ENCODE measurements around the gene KCNN3. TPM values are rescaled to one million over a fixed set of nuclear protein-coding genes. Genes with fewer than 3 reads are reported as not detected.

Gene KCNN3
- total RNA-seq, 1 experiment from 2014 or later: 1.3 TPM

DNA sequence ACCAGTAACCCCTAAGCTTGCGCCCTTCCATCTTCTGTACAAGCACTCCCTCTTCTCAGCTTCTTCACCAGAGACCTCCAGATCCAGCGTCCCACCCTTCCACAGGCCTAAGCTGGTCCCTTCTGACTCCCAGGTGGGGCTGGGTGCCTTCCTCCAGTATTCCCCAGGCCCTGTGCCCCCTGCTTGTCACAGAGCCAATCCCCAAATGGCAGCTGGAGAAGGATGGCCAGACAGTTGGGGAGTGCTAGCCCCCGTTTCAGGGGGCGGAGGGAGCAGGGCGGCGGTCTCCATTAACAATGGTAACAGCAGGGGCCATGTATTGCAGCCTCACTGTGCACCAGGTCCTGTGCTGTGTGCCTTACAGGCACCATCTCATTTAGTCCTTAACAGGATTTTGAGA, 85.7 kb downstream of the KCNN3 start (continued):
- no peak for TF ChIP-seq ZNF121 (CRISPR knock-in tag; IDR thresholded peaks at IDR 0.05)
- no peak for TF ChIP-seq TP53 (CRISPR knock-in tag; IDR thresholded peaks at IDR 0.05)

DNA sequence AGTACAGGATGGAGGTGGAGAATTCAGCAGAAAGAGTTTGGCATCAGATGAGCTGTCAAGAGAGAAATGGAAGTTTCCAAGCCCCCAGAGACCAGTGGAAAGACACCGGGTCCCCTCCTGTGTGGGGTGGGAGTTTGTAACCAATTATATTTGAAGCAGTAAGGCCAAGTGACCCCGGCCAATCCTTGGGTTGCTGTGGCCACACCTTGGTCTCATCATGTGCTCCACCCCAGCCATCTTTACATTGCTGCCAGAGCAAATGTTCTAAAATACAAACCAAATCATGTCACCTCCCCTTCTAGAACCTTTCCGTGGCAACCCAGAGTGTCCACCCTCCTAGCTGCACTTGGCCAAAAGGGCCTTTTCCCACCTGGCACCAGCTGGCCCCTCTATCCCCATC, 86.1 kb downstream of the KCNN3 start:
- ChIA-PET POLR2A (no interaction called here), CTCF (interaction anchor here (0.9 to 1.0 kb wide), 2 partner anchors 39 to 95 kb away, joined by 3 to 7 read pairs; no protein-coding TSS in a partner anchor)
- H3K4me3 Mint-ChIP-seq: no peak overlapping the region
- H3K27me3 Mint-ChIP-seq (ENCODE audit: low read depth): peaks cover under 1% of the 10 kb centered on the region; the same call in 1 of the 2 replicates
- H3K27ac Mint-ChIP-seq: peak overlapping the region; percentile 9; the same call in 1 of the 2 replicates
- no peak for TF ChIP-seq ELF4 (CRISPR knock-in tag; IDR thresholded peaks at IDR 0.05; ENCODE audit: low read depth)
- TF ChIP-seq IRF2 (CRISPR knock-in tag; IDR thresholded peaks at IDR 0.05; ENCODE audit: borderline replicate concordance, low read depth): no peak
- TF ChIP-seq SOX15 (CRISPR knock-in tag; IDR thresholded peaks at IDR 0.05): no peak
- TF ChIP-seq, protein P1, sequence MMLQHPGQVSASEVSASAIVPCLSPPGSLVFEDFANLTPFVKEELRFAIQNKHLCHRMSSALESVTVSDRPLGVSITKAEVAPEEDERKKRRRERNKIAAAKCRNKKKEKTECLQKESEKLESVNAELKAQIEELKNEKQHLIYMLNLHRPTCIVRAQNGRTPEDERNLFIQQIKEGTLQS (CRISPR knock-in tag; conservative IDR thresholded peaks at IDR 0.05): no peak
- TF ChIP-seq NR2C2 (CRISPR knock-in tag; IDR thresholded peaks at IDR 0.05): no peak
- no peak for TF ChIP-seq ZNF396 (CRISPR knock-in tag; IDR thresholded peaks at IDR 0.05; ENCODE audit: borderline replicate concordance)
- TF ChIP-seq, protein P2, sequence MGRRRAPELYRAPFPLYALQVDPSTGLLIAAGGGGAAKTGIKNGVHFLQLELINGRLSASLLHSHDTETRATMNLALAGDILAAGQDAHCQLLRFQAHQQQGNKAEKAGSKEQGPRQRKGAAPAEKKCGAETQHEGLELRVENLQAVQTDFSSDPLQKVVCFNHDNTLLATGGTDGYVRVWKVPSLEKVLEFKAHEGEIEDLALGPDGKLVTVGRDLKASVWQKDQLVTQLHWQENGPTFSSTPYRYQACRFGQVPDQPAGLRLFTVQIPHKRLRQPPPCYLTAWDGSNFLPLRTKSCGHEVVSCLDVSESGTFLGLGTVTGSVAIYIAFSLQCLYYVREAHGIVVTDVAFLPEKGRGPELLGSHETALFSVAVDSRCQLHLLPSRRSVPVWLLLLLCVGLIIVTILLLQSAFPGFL (CRISPR knock-in tag; IDR thresholded peaks at IDR 0.05; ENCODE audit: borderline replicate concordance): no peak
- peaks cover 5% of the 10 kb centered on the region for H3K9me3 Mint-ChIP-seq
- DNase-seq (ENCODE audit: low spot score) (no peak), ATAC-seq (no peak)
- peaks cover 10% of the 10 kb centered on the region for H3K4me1 Mint-ChIP-seq
- H3K36me3 Mint-ChIP-seq: peaks cover 3% of the 10 kb centered on the region

- H3K9me3 Mint-ChIP-seq: peaks cover 9% of the 10 kb centered on the region
- H3K27me3 Mint-ChIP-seq (ENCODE audit: low read depth): peaks cover 3% of the 10 kb centered on the region; the same call in 1 of the 2 replicates
- DNase-seq (ENCODE audit: low spot score): no peak
- POLR2A ChIA-PET: no interaction called here
- H3K36me3 Mint-ChIP-seq: peaks cover 7% of the 10 kb centered on the region
- CTCF ChIA-PET: interaction anchor here (0.9 to 1.0 kb wide), 2 partner anchors 98 to 234 kb away, joined by 4 to 5 read pairs; no protein-coding TSS in a partner anchor
- no peak overlapping the region for H3K4me3 Mint-ChIP-seq
- H3K27ac Mint-ChIP-seq: no peak overlapping the region
- no peak for ATAC-seq
- H3K4me1 Mint-ChIP-seq: peaks cover 9% of the 10 kb centered on the region
- TF ChIP-seq FOXJ3 (CRISPR knock-in tag; IDR thresholded peaks at IDR 0.05; ENCODE audit: borderline replicate concordance): no peak
- no peak for TF ChIP-seq RELA (CRISPR knock-in tag; IDR thresholded peaks at IDR 0.05; ENCODE audit: borderline replicate concordance)
- TF ChIP-seq, protein P3, sequence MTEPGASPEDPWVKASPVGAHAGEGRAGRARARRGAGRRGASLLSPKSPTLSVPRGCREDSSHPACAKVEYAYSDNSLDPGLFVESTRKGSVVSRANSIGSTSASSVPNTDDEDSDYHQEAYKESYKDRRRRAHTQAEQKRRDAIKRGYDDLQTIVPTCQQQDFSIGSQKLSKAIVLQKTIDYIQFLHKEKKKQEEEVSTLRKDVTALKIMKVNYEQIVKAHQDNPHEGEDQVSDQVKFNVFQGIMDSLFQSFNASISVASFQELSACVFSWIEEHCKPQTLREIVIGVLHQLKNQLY (CRISPR knock-in tag; IDR thresholded peaks at IDR 0.05): no peak
- TF ChIP-seq ZNF425 (CRISPR knock-in tag; conservative IDR thresholded peaks at IDR 0.05): no peak
- TF ChIP-seq, protein P4, sequence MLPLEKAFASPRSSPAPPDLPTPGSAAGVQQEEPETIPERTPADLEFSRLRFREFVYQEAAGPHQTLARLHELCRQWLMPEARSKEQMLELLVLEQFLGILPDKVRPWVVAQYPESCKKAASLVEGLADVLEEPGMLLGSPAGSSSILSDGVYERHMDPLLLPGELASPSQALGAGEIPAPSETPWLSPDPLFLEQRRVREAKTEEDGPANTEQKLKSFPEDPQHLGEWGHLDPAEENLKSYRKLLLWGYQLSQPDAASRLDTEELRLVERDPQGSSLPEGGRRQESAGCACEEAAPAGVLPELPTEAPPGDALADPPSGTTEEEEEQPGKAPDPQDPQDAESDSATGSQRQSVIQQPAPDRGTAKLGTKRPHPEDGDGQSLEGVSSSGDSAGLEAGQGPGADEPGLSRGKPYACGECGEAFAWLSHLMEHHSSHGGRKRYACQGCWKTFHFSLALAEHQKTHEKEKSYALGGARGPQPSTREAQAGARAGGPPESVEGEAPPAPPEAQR (CRISPR knock-in tag; IDR thresholded peaks at IDR 0.05): no peak
- TF ChIP-seq ELF4 (CRISPR knock-in tag; IDR thresholded peaks at IDR 0.05; ENCODE audit: low read depth): no peak
- TF ChIP-seq GTF2I (CRISPR knock-in tag; conservative IDR thresholded peaks at IDR 0.05): no peak
- no peak for TF ChIP-seq TCF7 (CRISPR knock-in tag; IDR thresholded peaks at IDR 0.05; ENCODE audit: low read depth)
- no peak for TF ChIP-seq GRHL2 (CRISPR knock-in tag; IDR thresholded peaks at IDR 0.05; ENCODE audit: insufficient replicate concordance, severe bottlenecking)
- TF ChIP-seq HMGA2 (CRISPR knock-in tag; IDR thresholded peaks at IDR 0.05): no peak
- TF ChIP-seq, protein P5, sequence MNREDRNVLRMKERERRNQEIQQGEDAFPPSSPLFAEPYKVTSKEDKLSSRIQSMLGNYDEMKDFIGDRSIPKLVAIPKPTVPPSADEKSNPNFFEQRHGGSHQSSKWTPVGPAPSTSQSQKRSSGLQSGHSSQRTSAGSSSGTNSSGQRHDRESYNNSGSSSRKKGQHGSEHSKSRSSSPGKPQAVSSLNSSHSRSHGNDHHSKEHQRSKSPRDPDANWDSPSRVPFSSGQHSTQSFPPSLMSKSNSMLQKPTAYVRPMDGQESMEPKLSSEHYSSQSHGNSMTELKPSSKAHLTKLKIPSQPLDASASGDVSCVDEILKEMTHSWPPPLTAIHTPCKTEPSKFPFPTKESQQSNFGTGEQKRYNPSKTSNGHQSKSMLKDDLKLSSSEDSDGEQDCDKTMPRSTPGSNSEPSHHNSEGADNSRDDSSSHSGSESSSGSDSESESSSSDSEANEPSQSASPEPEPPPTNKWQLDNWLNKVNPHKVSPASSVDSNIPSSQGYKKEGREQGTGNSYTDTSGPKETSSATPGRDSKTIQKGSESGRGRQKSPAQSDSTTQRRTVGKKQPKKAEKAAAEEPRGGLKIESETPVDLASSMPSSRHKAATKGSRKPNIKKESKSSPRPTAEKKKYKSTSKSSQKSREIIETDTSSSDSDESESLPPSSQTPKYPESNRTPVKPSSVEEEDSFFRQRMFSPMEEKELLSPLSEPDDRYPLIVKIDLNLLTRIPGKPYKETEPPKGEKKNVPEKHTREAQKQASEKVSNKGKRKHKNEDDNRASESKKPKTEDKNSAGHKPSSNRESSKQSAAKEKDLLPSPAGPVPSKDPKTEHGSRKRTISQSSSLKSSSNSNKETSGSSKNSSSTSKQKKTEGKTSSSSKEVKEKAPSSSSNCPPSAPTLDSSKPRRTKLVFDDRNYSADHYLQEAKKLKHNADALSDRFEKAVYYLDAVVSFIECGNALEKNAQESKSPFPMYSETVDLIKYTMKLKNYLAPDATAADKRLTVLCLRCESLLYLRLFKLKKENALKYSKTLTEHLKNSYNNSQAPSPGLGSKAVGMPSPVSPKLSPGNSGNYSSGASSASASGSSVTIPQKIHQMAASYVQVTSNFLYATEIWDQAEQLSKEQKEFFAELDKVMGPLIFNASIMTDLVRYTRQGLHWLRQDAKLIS (CRISPR knock-in tag; IDR thresholded peaks at IDR 0.05; ENCODE audit: borderline replicate concordance): no peak
- TF ChIP-seq, protein P6, sequence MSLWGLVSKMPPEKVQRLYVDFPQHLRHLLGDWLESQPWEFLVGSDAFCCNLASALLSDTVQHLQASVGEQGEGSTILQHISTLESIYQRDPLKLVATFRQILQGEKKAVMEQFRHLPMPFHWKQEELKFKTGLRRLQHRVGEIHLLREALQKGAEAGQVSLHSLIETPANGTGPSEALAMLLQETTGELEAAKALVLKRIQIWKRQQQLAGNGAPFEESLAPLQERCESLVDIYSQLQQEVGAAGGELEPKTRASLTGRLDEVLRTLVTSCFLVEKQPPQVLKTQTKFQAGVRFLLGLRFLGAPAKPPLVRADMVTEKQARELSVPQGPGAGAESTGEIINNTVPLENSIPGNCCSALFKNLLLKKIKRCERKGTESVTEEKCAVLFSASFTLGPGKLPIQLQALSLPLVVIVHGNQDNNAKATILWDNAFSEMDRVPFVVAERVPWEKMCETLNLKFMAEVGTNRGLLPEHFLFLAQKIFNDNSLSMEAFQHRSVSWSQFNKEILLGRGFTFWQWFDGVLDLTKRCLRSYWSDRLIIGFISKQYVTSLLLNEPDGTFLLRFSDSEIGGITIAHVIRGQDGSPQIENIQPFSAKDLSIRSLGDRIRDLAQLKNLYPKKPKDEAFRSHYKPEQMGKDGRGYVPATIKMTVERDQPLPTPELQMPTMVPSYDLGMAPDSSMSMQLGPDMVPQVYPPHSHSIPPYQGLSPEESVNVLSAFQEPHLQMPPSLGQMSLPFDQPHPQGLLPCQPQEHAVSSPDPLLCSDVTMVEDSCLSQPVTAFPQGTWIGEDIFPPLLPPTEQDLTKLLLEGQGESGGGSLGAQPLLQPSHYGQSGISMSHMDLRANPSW (CRISPR knock-in tag; conservative IDR thresholded peaks at IDR 0.05; ENCODE audit: low read depth): no peak
Measured at GRCh38 chr1:154780541-154780940, 89.5 kb downstream of the KCNN3 start.

All from WTC11 (cell line).